PFSK-1 (cell line): ENCODE results near the gene RPRD1B.

Experiments
- POLR2AphosphoS5 ChIP-seq: IDR thresholded peaks from 2 replicates; pipeline ENCODE4 v1.6.1; 2012; ENCODE audit warnings: low read depth, mild to moderate bottlenecking, control low read depth, low read length, moderate library complexity
- TAF1 ChIP-seq: IDR thresholded peaks from 2 replicates; pipeline ENCODE4 v1.6.1; 2012; ENCODE audit warnings: low read length, control low read depth, borderline replicate concordance; ENCODE audit not compliant: insufficient read depth

- no peak for TF ChIP-seq TAF1
- no peak for TF ChIP-seq POLR2AphosphoS5
Observed at GRCh38 chr20:38098952-38099351, 65.4 kb downstream of the RPRD1B start.
